ENCODE measurements around the gene LIN7B. TPM values are rescaled to one million over a fixed set of nuclear protein-coding genes. Genes with fewer than 3 reads are reported as not detected.

The LIN7B gene
- total and polyA plus RNA-seq, 2 of the 13 experiments (the other 11 are each of a cell fraction or from before 2014, with no cell fraction given): 5.3 to 7.6 TPM

GRCh38 chr19:49118565-49119410 is 4.6 kb downstream of the LIN7B start, which contains the start of gene C19orf73 (continued):
- TF ChIP-seq, protein P1, sequence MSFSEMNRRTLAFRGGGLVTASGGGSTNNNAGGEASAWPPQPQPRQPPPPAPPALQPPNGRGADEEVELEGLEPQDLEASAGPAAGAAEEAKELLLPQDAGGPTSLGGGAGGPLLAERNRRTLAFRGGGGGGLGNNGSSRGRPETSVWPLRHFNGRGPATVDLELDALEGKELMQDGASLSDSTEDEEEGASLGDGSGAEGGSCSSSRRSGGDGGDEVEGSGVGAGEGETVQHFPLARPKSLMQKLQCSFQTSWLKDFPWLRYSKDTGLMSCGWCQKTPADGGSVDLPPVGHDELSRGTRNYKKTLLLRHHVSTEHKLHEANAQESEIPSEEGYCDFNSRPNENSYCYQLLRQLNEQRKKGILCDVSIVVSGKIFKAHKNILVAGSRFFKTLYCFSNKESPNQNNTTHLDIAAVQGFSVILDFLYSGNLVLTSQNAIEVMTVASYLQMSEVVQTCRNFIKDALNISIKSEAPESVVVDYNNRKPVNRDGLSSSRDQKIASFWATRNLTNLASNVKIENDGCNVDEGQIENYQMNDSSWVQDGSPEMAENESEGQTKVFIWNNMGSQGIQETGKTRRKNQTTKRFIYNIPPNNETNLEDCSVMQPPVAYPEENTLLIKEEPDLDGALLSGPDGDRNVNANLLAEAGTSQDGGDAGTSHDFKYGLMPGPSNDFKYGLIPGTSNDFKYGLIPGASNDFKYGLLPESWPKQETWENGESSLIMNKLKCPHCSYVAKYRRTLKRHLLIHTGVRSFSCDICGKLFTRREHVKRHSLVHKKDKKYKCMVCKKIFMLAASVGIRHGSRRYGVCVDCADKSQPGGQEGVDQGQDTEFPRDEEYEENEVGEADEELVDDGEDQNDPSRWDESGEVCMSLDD (CRISPR knock-in tag; IDR thresholded peaks at IDR 0.05; ENCODE audit: borderline replicate concordance): peak; percentile 41; the same call in 1 of the 2 replicates
- TF ChIP-seq ASH2L (IDR thresholded peaks at IDR 0.05; ENCODE audit: insufficient read length, low read depth, low read length) (peak; percentile 64), ZNF782 (CRISPR knock-in tag; IDR thresholded peaks at IDR 0.05; ENCODE audit: borderline replicate concordance) (peak; percentile 87; the same call in 1 of the 2 replicates), ZSCAN25 (CRISPR knock-in tag; IDR thresholded peaks at IDR 0.05) (peak; percentile 95), HDAC2 (CRISPR knock-in tag; IDR thresholded peaks at IDR 0.05) (peak; percentile 80), KMT2A (CRISPR knock-in tag; IDR thresholded peaks at IDR 0.05) (no peak), JUN (CRISPR knock-in tag; IDR thresholded peaks at IDR 0.05) (peak; percentile 89), ZNF557 (CRISPR knock-in tag; IDR thresholded peaks at IDR 0.05) (0 out of 2 replicates have a peak, but pooled peaks have one; percentile 65), SOX13 (IDR thresholded peaks at IDR 0.05) (no peak; the same call in 1 of the 2 replicates), SOX13 (CRISPR knock-in tag; conservative IDR thresholded peaks at IDR 0.05 in 1 of 2, IDR thresholded peaks at IDR 0.05 in 1 of 2) (peak in 1 of 2 experiments; percentile 47; a peak in 1 of 4 replicates), TP53 (CRISPR knock-in tag; conservative IDR thresholded peaks at IDR 0.05) (no peak), TBL1XR1 (IDR thresholded peaks at IDR 0.05; ENCODE audit: borderline replicate concordance, low read length, partially characterized antibody) (no peak)
- TF ChIP-seq, protein P2, sequence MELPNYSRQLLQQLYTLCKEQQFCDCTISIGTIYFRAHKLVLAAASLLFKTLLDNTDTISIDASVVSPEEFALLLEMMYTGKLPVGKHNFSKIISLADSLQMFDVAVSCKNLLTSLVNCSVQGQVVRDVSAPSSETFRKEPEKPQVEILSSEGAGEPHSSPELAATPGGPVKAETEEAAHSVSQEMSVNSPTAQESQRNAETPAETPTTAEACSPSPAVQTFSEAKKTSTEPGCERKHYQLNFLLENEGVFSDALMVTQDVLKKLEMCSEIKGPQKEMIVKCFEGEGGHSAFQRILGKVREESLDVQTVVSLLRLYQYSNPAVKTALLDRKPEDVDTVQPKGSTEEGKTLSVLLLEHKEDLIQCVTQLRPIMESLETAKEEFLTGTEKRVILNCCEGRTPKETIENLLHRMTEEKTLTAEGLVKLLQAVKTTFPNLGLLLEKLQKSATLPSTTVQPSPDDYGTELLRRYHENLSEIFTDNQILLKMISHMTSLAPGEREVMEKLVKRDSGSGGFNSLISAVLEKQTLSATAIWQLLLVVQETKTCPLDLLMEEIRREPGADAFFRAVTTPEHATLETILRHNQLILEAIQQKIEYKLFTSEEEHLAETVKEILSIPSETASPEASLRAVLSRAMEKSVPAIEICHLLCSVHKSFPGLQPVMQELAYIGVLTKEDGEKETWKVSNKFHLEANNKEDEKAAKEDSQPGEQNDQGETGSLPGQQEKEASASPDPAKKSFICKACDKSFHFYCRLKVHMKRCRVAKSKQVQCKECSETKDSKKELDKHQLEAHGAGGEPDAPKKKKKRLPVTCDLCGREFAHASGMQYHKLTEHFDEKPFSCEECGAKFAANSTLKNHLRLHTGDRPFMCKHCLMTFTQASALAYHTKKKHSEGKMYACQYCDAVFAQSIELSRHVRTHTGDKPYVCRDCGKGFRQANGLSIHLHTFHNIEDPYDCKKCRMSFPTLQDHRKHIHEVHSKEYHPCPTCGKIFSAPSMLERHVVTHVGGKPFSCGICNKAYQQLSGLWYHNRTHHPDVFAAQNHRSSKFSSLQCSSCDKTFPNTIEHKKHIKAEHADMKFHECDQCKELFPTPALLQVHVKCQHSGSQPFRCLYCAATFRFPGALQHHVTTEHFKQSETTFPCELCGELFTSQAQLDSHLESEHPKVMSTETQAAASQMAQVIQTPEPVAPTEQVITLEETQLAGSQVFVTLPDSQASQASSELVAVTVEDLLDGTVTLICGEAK (IDR thresholded peaks at IDR 0.05): no peak
- TF ChIP-seq, protein P2 (CRISPR knock-in tag; IDR thresholded peaks at IDR 0.05): peak; percentile 79

Measured in HepG2 (cell line).